Spleen (tissue), 7 donors: ENCODE data around the gene HSDL2.

Experiments
- POLR2A ChIP-seq, 3 donors: fragments of 450-650 bp; IDR thresholded peaks; one replicate each; pipeline ENCODE4 v1.5.1; 2017; ENCODE audit warnings: antibody characterized with exemption in 3 of 3, mild to moderate bottlenecking in 1 of 3
- TF ChIP-seq, protein P1 (sequence below), 11 experiments: fragments of 200-600 bp in 7 of 11; fragments of 450-650 bp in 4 of 11; sonication (generic) in 4 of 11; IDR thresholded peaks in 8 of 11; conservative IDR thresholded peaks in 3 of 11; 1 replicate in 7 of 11; 2 replicates in 4 of 11; pipeline versions ENCODE4 v1.4.0 to v1.8.0; 2016 to 2021; ENCODE audit warnings: antibody characterized with exemption in 11 of 11, inconsistent platforms in 4 of 11, mild to moderate bottlenecking in 1 of 11
- donor health status: DM: no; HTN: no; CAD: no; lungs with moderate emphysema.
- donor health status: DM: no; HTN: no; CAD: no.
- donor health status: DM: no; HTN: no; CAD: no.

DNA sequence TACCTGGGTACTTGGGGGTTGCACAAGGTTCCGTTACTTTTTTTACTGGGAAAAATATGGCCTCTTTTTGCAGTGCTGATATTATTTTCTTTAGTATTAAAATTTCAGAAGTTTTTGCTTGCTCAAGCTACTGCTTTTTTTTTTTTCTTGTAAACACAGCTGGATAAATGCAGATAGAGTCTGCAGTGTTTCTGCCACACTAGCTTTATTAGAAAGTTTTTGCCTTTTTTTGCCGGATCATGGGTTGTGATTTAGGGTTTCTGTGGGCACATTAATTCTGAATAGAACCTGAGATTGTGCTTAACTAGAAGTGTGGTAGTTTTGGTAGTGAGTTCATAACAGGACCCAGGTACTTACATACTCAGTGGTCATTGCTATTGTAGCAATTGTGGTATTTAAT is 126.7 kb downstream of the HSDL2 start:
- TF ChIP-seq, protein P1, sequence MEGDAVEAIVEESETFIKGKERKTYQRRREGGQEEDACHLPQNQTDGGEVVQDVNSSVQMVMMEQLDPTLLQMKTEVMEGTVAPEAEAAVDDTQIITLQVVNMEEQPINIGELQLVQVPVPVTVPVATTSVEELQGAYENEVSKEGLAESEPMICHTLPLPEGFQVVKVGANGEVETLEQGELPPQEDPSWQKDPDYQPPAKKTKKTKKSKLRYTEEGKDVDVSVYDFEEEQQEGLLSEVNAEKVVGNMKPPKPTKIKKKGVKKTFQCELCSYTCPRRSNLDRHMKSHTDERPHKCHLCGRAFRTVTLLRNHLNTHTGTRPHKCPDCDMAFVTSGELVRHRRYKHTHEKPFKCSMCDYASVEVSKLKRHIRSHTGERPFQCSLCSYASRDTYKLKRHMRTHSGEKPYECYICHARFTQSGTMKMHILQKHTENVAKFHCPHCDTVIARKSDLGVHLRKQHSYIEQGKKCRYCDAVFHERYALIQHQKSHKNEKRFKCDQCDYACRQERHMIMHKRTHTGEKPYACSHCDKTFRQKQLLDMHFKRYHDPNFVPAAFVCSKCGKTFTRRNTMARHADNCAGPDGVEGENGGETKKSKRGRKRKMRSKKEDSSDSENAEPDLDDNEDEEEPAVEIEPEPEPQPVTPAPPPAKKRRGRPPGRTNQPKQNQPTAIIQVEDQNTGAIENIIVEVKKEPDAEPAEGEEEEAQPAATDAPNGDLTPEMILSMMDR (IDR thresholded peaks at IDR 0.05 in 8 of 11, conservative IDR thresholded peaks at IDR 0.05 in 3 of 11): no peak
- no peak for TF ChIP-seq POLR2A (IDR thresholded peaks at IDR 0.05)
